Neural progenitor cell (in vitro differentiated cells): Measurements from ENCODE around the gene PKP2. TPM values are rescaled to one million over a fixed set of nuclear protein-coding genes. Genes with fewer than 3 reads are reported as not detected.
"Not testable (repeated sequence)": the region's sequence is repeated elsewhere in the genome, so short reads cannot be mapped to it uniquely, and the experiment has no call there.

Experiments
- DNase-seq: peaks from one replicate; pipeline ENCODE4 v3.0.0-alpha.2; 2016; ENCODE audit warnings: low spot score
- H2AFZ ChIP-seq: fragments of 200-600 bp; sonication (generic); replicated peaks from 2 replicates; pipeline ENCODE4 v1.6.1; 2016; ENCODE audit warnings: antibody characterized with exemption
- H3F3A ChIP-seq: fragments of 200-600 bp; sonication (generic); 2 replicates; pipeline ENCODE4 v1.6.1; 2016; ENCODE audit warnings: antibody characterized with exemption, low read depth
- H3K27ac ChIP-seq: fragments of 200-600 bp; sonication (generic); 2 replicates; pipeline ENCODE4 v1.5.1; 2016; ENCODE audit warnings: mild to moderate bottlenecking
- H3K27me3 ChIP-seq: fragments of 200-600 bp; sonication (generic); 2 replicates; pipeline ENCODE4 v1.6.1; 2016; ENCODE audit warnings: mild to moderate bottlenecking, moderate library complexity
- H3K36me3 ChIP-seq: fragments of 200-600 bp; sonication (generic); 2 replicates; pipeline ENCODE4 v1.5.1; 2016
- H3K4me1 ChIP-seq: fragments of 200-600 bp; sonication (generic); 2 replicates; pipeline ENCODE4 v1.6.1; 2016; ENCODE audit warnings: mixed run types
- H3K4me2 ChIP-seq: fragments of 200-600 bp; sonication (generic); 2 replicates; pipeline ENCODE4 v1.6.1; 2016
- H3K4me3 ChIP-seq: fragments of 200-600 bp; sonication (generic); 2 replicates; pipeline ENCODE4 v1.5.1; 2016
- H3K79me2 ChIP-seq: fragments of 200-600 bp; sonication (generic); 2 replicates; pipeline ENCODE4 v1.6.1; 2016; ENCODE audit warnings: low read depth
- H3K9ac ChIP-seq: fragments of 200-600 bp; sonication (generic); 2 replicates; pipeline ENCODE4 v1.6.1; 2016
- H3K9me3 ChIP-seq: fragments of 200-600 bp; sonication (generic); 2 replicates; pipeline ENCODE4 v1.5.1; 2016; ENCODE audit warnings: low read depth
- H4K20me1 ChIP-seq: fragments of 200-600 bp; sonication (generic); 2 replicates; pipeline ENCODE4 v1.6.1; 2016; ENCODE audit warnings: low read depth
- H3K27ac Mint-ChIP-seq: 3 replicates; pipeline ENCODE4 v1.8.0; 2021; ENCODE audit warnings: mixed read lengths
- H3K27me3 Mint-ChIP-seq: 2 replicates; pipeline ENCODE4 v1.8.0; 2022; ENCODE audit warnings: low read depth, mild to moderate bottlenecking, inconsistent platforms, moderate library complexity, mixed read lengths; ENCODE audit not compliant: insufficient read depth
- H3K36me3 Mint-ChIP-seq: 3 replicates; pipeline ENCODE4 v1.8.0; 2021; ENCODE audit warnings: mixed read lengths
- H3K4me1 Mint-ChIP-seq: 3 replicates; pipeline ENCODE4 v1.8.0; 2021; ENCODE audit warnings: mixed read lengths
- H3K4me3 Mint-ChIP-seq: 3 replicates; pipeline ENCODE4 v1.8.0; 2021; ENCODE audit warnings: mild to moderate bottlenecking, moderate library complexity, mixed read lengths
- H3K9me3 Mint-ChIP-seq: 3 replicates; pipeline ENCODE4 v1.8.0; 2020; ENCODE audit warnings: mixed read lengths
- EZH2 ChIP-seq: fragments of 200-600 bp; sonication (generic); IDR thresholded peaks from 2 replicates; pipeline ENCODE4 v1.6.1; 2017; ENCODE audit warnings: antibody characterized with exemption, mild to moderate bottlenecking, moderate library complexity
- EZH2phosphoT487 ChIP-seq: fragments of 200-600 bp; sonication (generic); IDR thresholded peaks from 2 replicates; pipeline ENCODE4 v1.6.1; 2017; ENCODE audit warnings: antibody characterized with exemption
- total RNA-seq: library from RNA; depleted of rRNA; stranded (reverse); fragments of >200 nt; gene quantifications from 2 replicates; pipeline ENCODE4 v1.2.3, GENCODE V29; 2015; ENCODE audit warnings: low replicate concordance
- TF ChIP-seq, protein P1 (sequence below): fragments of 200-600 bp; sonication (generic); IDR thresholded peaks from 2 replicates; pipeline ENCODE4 v1.5.1; 2017; ENCODE audit warnings: antibody characterized with exemption, mild to moderate bottlenecking

Gene PKP2
- total RNA-seq, 1 donor from 2014 or later, result 10.6 TPM

DNA sequence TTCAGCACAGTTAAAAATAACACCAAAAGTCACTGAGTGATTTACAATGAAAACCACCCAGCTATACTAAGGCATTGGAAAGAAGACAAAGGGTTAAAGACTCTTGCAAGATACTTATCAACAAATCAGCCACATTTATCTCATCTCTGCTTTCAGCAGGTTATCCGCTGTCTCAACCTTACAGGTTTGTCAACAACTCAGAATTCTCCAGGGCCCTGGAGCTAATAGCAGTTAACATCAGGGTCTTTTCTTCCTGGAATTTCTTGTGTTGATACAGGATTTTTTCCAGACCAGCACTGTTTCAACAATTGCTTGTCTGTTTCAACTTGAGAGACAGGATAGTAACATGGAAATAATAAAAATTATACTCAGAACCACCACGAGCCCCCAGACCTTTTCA is 3.5 kb downstream of the PKP2 start:
- Histone ChIP-seq H4K20me1 (no peaks in the 10 kb centered on the region), H3K4me1 (peaks cover 24% of the 10 kb centered on the region), H3K4me2 (peak overlapping the region; percentile 2), H3K9me3 (no peaks in the 10 kb centered on the region), H3K27me3 (peaks cover 24% of the 10 kb centered on the region), H3K4me3 (no peak overlapping the region), H3K36me3 (no peaks in the 10 kb centered on the region), H3F3A (no peaks in the 10 kb centered on the region), H2AFZ (no peak overlapping the region), H3K9ac (no peak overlapping the region), H3K27ac (no peak overlapping the region), H3K79me2 (peaks cover 3% of the 10 kb centered on the region)
- H3K27ac Mint-ChIP-seq, result no peak overlapping the region
- H3K27me3 Mint-ChIP-seq, result peaks cover 9% of the 10 kb centered on the region
- peaks cover 32% of the 10 kb centered on the region for H3K4me1 Mint-ChIP-seq
- TF ChIP-seq EZH2phosphoT487, result no peak
- no peak for TF ChIP-seq EZH2
- TF ChIP-seq, protein P1, sequence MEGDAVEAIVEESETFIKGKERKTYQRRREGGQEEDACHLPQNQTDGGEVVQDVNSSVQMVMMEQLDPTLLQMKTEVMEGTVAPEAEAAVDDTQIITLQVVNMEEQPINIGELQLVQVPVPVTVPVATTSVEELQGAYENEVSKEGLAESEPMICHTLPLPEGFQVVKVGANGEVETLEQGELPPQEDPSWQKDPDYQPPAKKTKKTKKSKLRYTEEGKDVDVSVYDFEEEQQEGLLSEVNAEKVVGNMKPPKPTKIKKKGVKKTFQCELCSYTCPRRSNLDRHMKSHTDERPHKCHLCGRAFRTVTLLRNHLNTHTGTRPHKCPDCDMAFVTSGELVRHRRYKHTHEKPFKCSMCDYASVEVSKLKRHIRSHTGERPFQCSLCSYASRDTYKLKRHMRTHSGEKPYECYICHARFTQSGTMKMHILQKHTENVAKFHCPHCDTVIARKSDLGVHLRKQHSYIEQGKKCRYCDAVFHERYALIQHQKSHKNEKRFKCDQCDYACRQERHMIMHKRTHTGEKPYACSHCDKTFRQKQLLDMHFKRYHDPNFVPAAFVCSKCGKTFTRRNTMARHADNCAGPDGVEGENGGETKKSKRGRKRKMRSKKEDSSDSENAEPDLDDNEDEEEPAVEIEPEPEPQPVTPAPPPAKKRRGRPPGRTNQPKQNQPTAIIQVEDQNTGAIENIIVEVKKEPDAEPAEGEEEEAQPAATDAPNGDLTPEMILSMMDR, result no peak
- H3K4me3 Mint-ChIP-seq, result no peak overlapping the region
- no peaks in the 10 kb centered on the region for H3K36me3 Mint-ChIP-seq
- DNase-seq, result peak; percentile 15
- no peaks in the 10 kb centered on the region for H3K9me3 Mint-ChIP-seq

DNA sequence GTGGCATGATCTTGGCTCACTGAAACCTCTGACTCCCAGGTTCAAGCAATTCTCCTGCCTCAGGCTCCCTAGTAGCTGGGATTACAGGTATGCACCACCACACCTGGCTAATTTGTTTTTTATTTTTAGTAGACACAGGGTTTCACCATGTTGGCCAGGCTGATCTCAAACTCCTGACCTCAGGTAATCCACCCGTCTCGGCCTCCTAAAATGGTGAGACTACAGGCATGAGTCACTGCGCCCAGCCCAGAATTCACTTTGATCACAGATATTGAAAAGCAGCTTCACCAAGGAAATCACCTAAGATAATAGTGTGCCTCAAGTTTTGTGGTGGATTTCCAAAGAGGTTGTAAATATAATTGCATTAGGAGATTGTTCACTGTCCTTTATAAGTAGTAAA is 4.2 kb downstream of the PKP2 start:
- not testable (repeated sequence) for H3K9me3 ChIP-seq, H2AFZ ChIP-seq, H3K36me3 ChIP-seq, H3K27ac Mint-ChIP-seq, H4K20me1 ChIP-seq, H3K27me3 Mint-ChIP-seq, H3K4me3 ChIP-seq, H3K27ac ChIP-seq, H3K9ac ChIP-seq, H3K36me3 Mint-ChIP-seq, H3K9me3 Mint-ChIP-seq, H3F3A ChIP-seq, H3K79me2 ChIP-seq, DNase-seq, H3K4me3 Mint-ChIP-seq
- Histone ChIP-seq H3K4me1 (peaks cover 18% of the 10 kb centered on the region), H3K27me3 (peaks cover 17% of the 10 kb centered on the region), H3K4me2 (peak overlapping the region; percentile 33)
- peaks cover 32% of the 10 kb centered on the region for H3K4me1 Mint-ChIP-seq

DNA sequence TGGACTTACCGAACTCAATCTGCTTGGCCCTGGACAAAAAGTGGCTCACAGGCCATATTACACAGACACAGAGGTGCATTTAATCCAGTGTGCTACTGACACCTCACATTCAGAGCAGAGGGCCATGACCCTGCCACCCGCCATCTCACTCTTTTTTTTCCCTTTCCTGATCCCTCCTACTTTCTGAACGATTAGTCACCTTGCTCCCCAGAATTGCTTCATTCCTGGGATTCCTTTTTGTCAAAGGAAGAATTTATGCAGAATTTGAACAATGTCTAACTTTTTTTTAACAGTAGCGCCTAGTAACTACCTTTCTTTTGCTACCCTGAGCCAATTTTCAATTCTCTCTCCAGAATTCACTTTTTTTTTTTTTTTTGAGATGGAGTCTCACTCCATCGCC is 4.6 kb downstream of the PKP2 start:
- no peaks in the 10 kb centered on the region for H4K20me1 ChIP-seq
- TF ChIP-seq EZH2, result no peak
- TF ChIP-seq EZH2phosphoT487, result no peak
- TF ChIP-seq, protein P1, result no peak
- H3K27ac ChIP-seq, result no peak overlapping the region
- H3K36me3 ChIP-seq, result no peaks in the 10 kb centered on the region
- H3K4me1 Mint-ChIP-seq, result peaks cover 30% of the 10 kb centered on the region
- no peak overlapping the region for H3K4me3 Mint-ChIP-seq
- H3K79me2 ChIP-seq, result peaks cover 3% of the 10 kb centered on the region
- peak overlapping the region; percentile 33 for H3K4me2 ChIP-seq
- no peaks in the 10 kb centered on the region for H3K36me3 Mint-ChIP-seq
- H3K4me1 ChIP-seq, result peaks cover 17% of the 10 kb centered on the region
- H3F3A ChIP-seq, result no peaks in the 10 kb centered on the region
- peak; percentile 49 for DNase-seq
- no peak overlapping the region for H2AFZ ChIP-seq
- no peak overlapping the region for H3K4me3 ChIP-seq
- no peaks in the 10 kb centered on the region for H3K9me3 ChIP-seq
- peaks cover 16% of the 10 kb centered on the region for H3K27me3 ChIP-seq
- H3K9me3 Mint-ChIP-seq, result no peaks in the 10 kb centered on the region
- no peak overlapping the region for H3K27ac Mint-ChIP-seq
- peaks cover 9% of the 10 kb centered on the region for H3K27me3 Mint-ChIP-seq
- H3K9ac ChIP-seq, result no peak overlapping the region

DNA sequence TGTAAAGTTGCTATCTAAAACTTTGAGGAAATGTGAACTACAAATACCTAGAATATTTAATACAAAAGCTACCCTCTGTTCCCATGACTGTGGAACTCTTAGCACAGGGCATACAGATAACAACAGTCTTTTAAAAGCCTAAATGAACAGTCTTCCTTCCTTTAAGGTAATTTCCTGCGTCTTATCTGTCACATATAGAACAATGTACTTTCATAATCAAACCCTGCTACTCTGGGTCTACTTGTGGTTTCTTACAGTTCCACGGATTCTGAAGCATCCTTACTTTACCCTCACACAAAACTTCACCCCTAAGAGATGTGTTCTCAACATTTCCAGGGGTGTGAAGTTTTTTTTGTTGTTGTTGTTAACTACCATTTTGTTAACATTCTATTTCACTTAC is 5.1 kb downstream of the PKP2 start:
- Histone ChIP-seq H2AFZ (no peak overlapping the region), H3K27me3 (peaks cover 16% of the 10 kb centered on the region), H3K9me3 (no peaks in the 10 kb centered on the region), H3K79me2 (peaks cover 3% of the 10 kb centered on the region), H3F3A (no peaks in the 10 kb centered on the region), H3K4me1 (peaks cover 17% of the 10 kb centered on the region), H3K4me3 (no peak overlapping the region), H4K20me1 (no peaks in the 10 kb centered on the region), H3K4me2 (no peak overlapping the region), H3K36me3 (no peaks in the 10 kb centered on the region), H3K9ac (no peak overlapping the region), H3K27ac (no peak overlapping the region)
- Mint-ChIP-seq H3K4me3 (no peak overlapping the region), H3K4me1 (peaks cover 30% of the 10 kb centered on the region), H3K27ac (no peak overlapping the region), H3K9me3 (no peaks in the 10 kb centered on the region), H3K36me3 (no peaks in the 10 kb centered on the region), H3K27me3 (peaks cover 9% of the 10 kb centered on the region)
- DNase-seq, result no peak
- TF ChIP-seq EZH2 (no peak), EZH2phosphoT487 (no peak)
- TF ChIP-seq, protein P1, result no peak
